KG1 (cell line): ENCODE data around the gene REXO1.

Experiments used
- DNase-seq: peaks from one replicate; lab custom pipeline; 2025; lab: John Stamatoyannopoulos, UW

The REXO1 gene

DNA sequence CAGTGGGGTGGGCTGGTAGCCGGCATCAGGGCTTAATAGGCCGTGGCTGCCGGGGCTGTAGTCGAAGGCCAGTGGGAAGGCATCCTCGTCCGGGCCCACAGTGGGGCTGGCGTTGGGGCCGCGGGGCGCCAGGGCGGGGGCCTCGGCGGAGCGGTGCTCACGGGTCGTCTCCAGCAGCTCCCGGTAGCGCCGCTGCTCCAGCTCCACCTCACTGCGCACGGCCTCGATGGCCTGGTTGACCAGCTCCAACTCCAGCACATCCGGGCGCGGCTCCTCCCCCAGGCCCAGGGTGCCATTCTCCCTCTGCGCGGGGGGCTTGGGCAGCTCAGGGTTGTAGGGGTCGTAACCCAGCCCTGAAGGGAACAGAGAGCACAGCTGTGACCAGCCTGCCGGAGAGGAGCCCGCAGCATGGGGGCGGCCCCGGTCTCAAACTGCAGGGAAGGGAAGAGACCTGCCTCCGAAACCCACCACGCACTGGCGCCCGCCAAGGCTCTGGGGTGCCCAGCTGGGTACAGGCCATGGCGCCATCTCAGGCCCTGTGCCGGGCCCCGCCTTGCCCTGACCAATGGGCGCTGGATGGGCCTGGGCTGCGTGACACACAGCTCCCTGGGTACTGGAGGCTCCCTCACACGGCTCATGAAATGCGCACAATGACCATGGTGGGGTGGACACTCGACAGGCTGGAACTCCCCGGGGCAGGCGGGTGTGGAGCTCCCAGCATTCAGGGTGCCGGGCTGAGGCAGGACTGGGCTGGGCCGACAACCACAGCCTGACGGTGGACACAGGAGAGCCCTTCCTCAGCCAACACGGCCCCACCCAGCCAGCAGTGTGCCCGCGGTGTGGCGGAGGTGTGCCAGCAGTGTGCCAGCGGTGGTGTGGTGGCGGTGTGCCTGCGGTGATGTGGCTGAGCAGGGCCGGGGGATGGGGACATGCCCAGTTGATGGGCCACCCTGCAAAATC, 19.7 kb downstream of the REXO1 start:
- no peak for DNase-seq

DNA sequence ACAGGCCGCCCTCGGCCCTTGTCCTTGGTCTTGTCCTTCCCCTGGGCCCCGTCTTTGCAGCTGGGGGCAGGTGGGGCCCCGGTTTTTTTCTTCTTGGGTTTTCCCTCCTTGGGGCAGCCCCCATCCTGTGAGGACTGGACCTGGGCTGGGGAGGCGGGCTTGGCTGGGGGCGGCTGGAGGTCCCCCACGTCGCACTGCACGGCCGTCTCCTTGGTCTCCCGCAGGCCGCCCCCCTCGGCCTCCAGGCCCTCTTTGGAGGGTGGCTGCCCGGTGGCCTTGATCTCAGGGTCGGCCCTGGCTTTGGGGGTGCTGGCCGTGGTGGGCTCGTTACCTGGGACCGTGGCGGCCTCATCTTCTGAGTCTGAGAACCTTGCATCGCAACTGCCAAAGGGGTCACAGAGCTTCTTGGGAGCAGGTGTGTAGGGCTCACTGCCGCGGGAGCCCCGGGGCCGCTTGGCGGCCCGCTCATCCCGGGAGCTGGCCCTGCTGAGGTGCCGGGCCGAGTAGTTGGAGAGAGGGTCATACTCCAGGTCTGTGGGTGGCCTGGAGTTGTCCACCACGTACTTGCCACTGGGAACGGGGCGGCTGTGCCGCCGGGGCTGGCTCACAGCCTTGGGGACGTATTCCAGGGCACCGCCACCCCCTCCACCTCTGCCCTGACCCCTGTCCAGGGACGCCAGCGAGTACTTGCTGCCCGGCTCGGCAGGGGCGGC, 20.6 kb downstream of the REXO1 start:
- no peak for DNase-seq

DNA sequence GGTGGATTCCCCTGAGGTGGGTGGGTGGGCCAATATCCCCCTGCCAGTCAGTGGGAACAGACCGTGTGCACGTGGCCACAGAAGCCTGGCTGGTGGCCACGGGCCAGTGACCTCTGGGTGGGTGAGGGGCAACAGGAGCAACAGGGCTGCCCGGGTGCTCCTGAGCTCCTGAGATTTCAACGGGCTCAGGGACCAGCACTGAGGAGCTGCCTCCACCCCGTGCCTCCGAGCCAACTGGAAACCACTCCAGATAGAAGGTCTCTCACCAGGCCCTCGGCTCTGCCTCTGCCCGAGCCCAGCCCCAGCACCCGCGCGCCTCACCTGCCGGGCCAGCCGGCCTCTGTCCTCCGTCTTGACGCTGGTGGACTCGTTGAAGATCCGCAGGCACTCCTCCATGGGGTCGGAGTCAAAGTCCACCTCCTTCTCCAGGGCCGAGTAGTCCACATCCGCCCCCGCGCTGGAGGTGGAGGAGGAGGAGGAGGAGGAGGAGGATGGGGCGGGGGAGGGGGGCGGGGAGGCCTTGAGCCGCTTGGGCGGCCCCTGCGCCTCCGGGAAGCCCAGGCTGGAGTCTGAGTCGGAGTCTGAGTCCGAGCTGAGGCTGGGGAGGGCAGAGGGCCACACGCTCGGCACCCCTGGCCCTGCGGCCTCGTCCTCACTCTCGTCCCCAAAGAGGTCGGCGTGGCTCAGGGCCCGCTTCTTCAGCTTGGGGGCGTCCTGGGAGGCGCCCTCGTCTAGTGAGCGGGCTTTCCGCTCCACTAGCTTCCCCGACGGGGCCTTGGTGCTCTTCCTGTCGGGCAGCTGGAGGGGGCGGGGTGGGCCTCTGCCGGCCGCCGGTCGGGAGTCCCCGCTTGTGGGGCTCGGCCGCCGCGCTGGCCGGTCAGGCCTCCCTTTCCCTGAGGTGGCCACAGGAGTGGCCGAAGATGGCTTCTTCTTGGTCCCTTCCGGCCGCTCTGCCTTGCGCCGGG, 21.4 kb downstream of the REXO1 start:
- no peak for DNase-seq

DNA sequence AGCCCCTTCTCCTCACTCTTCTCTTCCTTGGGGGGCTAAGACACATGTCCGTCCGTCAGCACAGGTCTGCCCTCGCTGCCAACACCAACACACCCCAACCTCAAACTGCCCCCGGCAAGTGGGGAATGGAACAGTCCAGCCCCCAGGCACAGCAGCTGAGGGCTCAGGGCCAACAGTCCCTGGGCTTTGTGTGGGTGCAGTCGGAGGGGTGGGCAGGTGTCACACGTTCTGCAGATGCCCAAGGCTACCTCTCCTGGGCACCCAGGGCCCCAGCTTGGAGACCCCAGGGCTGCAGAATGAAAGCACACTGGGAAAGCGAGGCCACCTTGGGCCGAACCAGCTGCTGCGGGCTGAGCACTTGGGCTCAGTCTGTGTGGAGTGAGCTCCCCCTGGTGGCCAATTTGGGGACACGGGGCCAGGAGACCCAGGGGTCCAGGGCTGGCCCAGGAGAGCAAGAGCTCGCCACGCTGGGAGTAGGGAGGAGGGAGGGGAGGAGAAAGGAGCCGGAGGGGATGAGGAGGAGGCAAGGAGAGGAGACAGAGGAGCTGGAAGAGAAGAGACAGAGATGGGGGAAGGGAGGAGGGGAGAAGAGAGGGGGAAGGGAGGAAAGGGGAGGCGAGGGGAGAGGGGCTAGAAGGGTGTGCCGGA, 22.2 kb downstream of the REXO1 start:
- peak; percentile 12 for DNase-seq

- DNase-seq, result no peak
These were observed 24.0 kb downstream of the REXO1 start for GRCh38 chr19:1824252-1824622.

GRCh38 chr19:1823539-1824251, 24.6 kb downstream of the REXO1 start:
- DNase-seq, result no peak

- no peak for DNase-seq
These were observed 25.3 kb downstream of the REXO1 start for GRCh38 chr19:1823020-1823419.

DNA sequence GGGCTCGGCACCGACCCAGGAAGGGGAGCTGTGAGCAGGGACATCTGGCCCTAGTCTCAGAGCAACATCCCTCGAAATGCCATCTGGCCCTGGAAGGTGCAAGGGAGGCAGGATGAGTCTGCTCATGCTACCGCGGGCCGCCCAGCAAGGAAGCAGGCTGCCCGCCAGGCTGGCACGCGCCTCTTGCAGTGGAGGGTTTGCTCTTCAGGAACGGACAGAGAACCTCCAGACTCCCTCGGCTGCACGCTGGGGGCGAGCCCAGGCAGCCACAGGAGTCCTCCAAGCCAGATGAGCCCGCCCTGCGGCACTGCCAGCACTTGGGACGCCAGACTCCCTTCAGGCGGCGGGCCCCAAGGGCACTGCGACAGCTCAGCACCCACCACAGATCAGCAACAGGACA, 26.1 kb downstream of the REXO1 start:
- DNase-seq, result no peak

DNA sequence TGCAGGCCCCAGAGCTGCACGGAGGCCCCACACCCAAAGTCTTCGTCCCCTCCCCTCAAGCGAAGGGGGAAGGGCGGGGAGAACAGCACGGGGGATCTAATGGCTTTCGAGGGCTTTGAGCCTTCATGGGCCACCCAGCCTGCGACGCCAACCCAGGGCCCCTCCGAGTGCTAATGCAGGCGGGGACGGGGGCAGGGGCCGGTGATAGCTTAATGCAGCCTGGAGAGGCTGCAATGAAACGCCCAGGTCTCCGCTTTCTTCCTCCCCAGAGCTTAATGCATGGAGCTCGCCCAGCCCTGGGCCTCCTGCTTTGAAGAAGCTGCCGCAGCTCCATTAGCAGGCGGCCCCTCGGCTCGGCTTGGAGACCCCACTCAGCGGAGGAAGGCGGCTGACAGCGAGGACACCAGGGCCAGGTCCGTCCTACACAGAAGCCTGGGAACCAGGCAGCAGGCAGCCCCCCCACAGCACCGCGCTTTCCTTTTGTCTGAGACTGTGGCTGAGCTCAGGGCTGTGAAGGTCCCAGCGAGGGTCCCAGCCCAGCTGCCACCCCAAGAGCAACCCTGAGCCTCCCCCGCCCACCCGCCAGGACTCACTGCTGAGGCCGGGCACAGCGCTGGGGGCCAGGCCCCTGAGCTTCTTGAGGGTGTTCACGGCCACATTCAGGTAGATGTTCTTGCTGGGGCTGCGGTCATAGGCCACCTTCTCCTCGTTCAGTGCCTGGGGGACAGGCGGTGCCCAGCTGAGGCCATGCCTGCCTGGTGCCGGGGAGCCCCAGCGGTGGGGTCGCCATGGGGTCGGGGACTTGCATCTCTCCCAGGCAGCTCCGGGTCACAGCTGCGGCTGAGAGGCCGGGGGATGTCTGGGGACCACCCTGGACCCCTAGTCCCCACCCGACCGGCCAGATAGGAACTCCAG, 28.7 kb downstream of the REXO1 start:
- no peak for DNase-seq

GRCh38 chr19:1818549-1819195, 29.6 kb downstream of the REXO1 start:
- DNase-seq, result no peak

DNA sequence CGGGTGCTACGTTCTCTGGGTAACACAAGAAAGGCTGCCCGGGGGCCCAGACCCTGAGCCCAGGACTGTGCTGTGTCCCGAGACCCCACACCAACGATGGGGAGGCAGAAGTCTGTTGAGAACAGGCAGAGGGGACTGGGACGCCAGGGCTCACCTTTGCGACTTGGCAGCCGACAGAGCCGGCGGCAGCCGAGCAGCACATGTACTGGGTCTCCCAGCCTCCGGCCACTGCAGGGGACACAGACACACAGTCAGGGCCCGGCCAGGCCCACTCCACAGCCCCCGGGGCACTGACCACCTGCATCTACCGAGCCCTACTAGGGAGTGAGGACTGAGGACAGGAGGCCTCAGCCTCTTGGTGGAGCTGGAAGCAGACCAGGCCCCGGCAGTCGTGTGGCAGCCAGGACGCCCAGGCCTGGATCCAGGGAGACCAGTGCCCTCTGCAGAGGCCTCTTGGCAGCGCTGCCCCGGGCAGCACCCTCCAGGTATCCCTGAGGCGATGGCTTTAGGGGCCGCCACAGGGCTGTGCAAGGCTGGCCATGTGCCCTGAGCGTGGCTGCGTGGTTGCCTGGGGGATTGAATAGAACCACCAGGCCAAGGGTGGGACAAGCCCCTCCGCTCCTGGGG, 30.6 kb downstream of the REXO1 start:
- no peak for DNase-seq

DNA sequence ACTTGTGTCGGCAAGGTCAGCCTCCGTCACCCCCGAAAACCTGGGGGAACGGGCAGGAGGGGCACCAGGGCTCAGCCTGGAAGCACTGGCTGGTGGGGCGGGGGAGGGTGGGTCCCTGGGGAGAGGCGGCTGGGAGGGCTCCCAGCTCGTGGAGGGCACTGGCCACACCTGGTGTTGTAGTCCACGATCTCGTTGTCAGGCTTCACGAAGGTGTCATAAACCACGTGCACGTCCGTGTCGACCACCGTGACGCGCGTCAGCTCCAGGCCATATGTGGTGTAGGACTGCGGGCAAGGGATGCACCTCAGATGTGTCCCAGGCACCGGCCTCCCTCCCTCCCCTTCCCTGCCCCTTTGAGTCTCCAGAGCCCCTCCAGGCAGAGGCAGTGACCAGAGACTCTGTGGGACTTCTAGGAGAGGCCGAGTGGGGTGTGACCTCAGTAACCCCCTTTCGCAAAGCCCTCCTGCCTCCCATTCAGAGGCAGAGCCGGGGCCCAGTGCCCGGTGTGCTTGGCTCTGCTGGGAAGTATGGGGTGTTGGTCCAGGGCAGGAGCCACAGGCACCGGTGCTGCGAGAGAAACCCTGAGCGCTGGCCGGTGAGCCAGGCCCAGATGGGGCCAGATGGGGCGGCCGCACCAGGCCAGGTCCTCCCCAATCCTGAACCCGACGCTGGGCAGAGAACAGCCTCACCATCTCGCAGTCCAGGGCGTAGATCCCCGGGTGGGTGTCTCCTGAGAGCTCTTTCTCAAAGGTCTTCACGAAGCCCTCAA, 31.6 kb downstream of the REXO1 start:
- no peak for DNase-seq

DNA sequence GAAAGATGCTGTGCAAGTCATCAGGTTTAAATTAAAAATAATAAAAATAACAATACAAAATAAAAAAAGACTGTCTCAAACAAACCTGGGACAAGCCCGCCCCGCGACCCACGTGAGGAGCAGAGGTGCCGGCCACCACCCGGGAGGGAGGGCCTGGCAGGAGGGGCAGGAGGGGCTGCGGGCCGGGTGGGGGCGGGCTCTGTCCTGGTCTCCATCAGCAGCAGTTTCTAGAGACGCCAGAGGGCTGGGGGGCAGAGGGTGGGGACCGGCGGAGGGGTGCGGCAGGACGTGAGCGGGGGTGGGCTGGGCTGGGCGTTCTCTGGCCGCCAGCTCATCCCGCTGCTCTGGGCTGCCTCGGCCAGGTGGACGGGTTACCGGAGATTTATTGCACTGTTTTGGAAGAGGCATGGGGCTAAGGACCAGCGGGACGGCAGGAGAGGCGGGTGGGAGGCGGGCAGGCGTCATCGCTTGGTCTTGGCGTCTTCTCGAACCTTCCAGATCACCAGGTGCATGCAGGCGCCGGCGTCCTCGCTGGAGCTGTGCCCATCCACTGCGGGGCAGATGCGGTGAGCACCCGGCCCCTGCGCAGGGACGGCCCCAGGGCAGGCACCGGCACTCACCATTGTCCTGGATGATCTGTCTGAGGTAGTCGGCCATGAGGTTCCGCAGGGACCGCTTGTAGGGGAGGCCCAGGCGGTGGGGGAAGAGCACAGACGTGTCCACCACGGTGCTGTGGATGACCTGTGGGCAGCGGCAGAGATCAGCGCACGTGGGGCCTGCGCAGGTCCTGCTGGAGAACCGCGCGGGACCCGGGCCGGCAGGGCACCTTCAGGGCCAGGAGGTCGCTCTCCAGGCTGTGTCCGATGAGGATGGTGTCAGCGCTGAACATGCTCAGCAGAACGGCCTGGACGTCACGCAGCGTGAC, 32.4 kb downstream of the REXO1 start:
- DNase-seq, result no peak

DNA sequence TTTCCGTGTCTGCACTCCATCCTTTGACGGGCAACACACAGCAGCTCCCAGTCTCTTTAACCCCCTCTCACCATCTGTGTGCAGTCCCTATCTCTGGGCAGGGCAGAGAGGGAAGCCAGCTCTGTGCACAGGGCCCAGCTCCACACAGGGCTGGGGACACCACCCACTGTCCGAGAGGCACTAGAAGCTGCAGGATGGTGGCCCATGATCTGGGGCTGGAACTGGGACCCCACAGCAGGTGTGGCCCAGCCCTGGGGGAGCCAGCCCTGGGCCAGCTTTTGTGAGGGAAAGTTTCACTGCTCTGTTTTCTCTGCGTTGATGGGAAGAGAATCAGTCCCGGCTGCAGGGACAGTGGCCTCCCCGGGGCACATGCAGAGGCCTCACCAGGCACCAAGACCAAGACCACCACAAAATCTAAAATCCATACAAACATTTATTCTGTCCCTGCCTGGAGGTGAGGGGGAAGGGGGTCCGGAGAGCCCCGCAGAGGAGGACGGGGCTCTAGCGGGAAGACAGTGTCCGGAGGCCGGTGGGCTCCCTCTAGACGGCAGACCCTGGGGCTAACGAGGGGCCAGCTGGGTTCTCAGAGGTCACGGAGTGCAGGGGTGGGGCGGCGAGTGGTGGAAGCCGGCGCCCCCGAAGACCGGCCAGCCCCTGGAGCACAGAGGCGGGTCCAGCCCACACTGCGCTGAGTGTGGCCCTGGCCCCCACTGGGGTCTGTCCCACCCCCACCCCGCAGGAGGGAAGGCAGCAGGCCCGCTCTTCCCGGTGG, 33.3 kb downstream of the REXO1 start:
- no peak for DNase-seq

DNA sequence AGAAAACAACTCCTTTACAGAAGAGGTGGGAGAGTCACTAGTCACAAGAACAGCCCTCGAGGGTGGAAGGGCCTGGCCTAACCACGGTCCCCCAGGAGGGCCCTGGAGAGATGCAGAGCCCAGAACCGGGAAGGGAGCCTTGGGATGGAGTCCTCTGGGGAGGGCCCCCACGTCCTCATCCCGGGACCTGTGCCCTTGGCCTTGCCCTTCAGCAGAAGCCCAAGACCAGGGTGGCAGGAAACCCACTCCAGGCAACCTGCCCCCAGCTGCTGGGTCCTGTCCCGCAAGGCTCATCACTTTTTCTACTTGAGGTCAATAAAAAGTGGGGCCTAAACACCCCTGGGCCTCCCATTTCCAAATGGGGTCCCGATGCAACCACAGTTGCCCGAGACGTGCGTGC, 33.9 kb downstream of the REXO1 start:
- DNase-seq, result no peak
